Heart right ventricle (tissue), 16 donors: ENCODE results near the gene NSD1. TPM values are rescaled to one million over a fixed set of nuclear protein-coding genes. Genes with fewer than 3 reads are reported as not detected.

ENCODE experiments used
- ATAC-seq, 8 donors: fragments of 200-7000 bp; cut with Tn5 transposase; one replicate each; pipeline ENCODE4 v1.9.1; 2020; ENCODE audit warnings: mild to moderate bottlenecking in 8 of 8, moderate library complexity in 8 of 8, moderate number of reproducible peaks in 1 of 8
- DNase-seq, 2 donors: peaks; one replicate each; pipeline ENCODE4 v3.0.0-alpha.2; 2020
- H3K27ac ChIP-seq, 10 donors: fragments of 200-600 bp; sonication (generic) in 2 of 10; one replicate each; pipeline versions ENCODE4 v1.5.0 to v1.8.0; 2020 to 2022; ENCODE audit warnings: mild to moderate bottlenecking in 3 of 10
- H3K27me3 ChIP-seq, 7 donors: fragments of 200-600 bp; one replicate each; pipeline ENCODE4 v1.8.0; 2021 to 2022; ENCODE audit warnings: mild to moderate bottlenecking in 2 of 7
- H3K36me3 ChIP-seq, 9 donors: fragments of 200-600 bp; sonication (generic) in 1 of 9; one replicate each; pipeline versions ENCODE4 v1.5.0 to v1.8.0; 2020 to 2022; ENCODE audit warnings: mild to moderate bottlenecking in 2 of 9
- H3K4me1 ChIP-seq, 9 donors: fragments of 200-600 bp; sonication (generic) in 1 of 9; one replicate each; pipeline versions ENCODE4 v1.5.0 to v1.8.0; 2020 to 2022; ENCODE audit warnings: mild to moderate bottlenecking in 4 of 9
- H3K4me3 ChIP-seq, 10 donors: fragments of 200-600 bp; sonication (generic) in 2 of 10; one replicate each; pipeline versions ENCODE4 v1.5.0 to v1.8.0; 2020 to 2022; ENCODE audit warnings: mild to moderate bottlenecking in 7 of 10, moderate library complexity in 2 of 10
- H3K9me3 ChIP-seq, 11 donors: fragments of 200-600 bp in 10 of 11; sonication (generic) in 2 of 11; one replicate each; pipeline versions ENCODE4 v1.5.0 to v1.8.0; 2013 to 2022; ENCODE audit warnings: mild to moderate bottlenecking in 2 of 11, control low read depth in 1 of 11, moderate library complexity in 1 of 11
- WGBS, 2 donors: extraction: QIAGEN DNeasy Blood & Tissue Kit; methylation state at CpG; one replicate each; pipeline ENCODE4 v1.1.7; 2013; ENCODE audit warnings: inconsistent platforms in 1 of 2; 5-methylcytosine and 5-hydroxymethylcytosine counted together
- intact Hi-C, 10 donors: fragments of 100-400 bp; cut with DNase I; formaldehyde crosslinking; loops; one replicate each; pipeline versions ENCODE4 v1.11.1 to v1.14.2; 2022
- polyA plus RNA-seq, 2 donors: library from polyadenylated mRNA; stranded (reverse); fragments of 200-250 nt; gene quantifications; one replicate each; pipeline ENCODE4 v1.2.3, GENCODE V29; 2013
- total RNA-seq, 10 donors: library from RNA; stranded (reverse); fragmentation: NEBNext Ultra II Directional in 3 of 10; extraction: Animal tissue kit (Norgen Biotek cat#: 25700) in 3 of 10; gene quantifications; one replicate each; pipeline versions ENCODE4 v1.2.1 to v1.2.4, GENCODE V29; 2021 to 2023
- TF ChIP-seq, protein P1 (sequence below), 9 donors: fragments of 200-600 bp; sonication (generic) in 2 of 9; IDR thresholded peaks; one replicate each; pipeline versions ENCODE4 v1.5.0 to v1.8.0; 2021 to 2022; ENCODE audit warnings: antibody characterized with exemption in 9 of 9, mild to moderate bottlenecking in 5 of 9, moderate library complexity in 1 of 9
- donor health status: Arrhythmogenic right ventricular cardiomyopathy.
- donor health status: ischemic (EF 13 %, LVEDD 7.1; RV severe dilation, severe dysfunction).
- donor health status: healthy with polysubstance abuse.
- donor health status: DM: no; HTN: yes; CAD: no.
- donor health status: DM: no; HTN: no; CAD: no.
- donor health status: ischemic (EF 25% LVEDD 6.9; RV normal size, moderate dysfunction).
- donor health status: ischemic (EF 25% LVEDD 5.7; RV mildly dilated, moderate dysfunction).
- donor health status: healthy.
- donor health status: DM: yes; HTN: yes; CAD: no.
- donor health status: Ischemic cardiomyopathy.
- donor health status: ischemic (EF 35%, LVEDD 5.7; RV mildly dilated, moderate dysfunction).
- donor health status: nonischemic (EF 11% LVEDD 7.7; RV severe dilation, severe dysfunction).
- donor health status: DM: yes; HTN: yes; CAD: no.
- donor health status: PGD.
- donor health status: ischemic (EF 29% LVEDD 5.4; RV normal size, mild dysfunction).
- donor health status: nonischemic (EF 23%, LVEDD 6.1; RV moderate dilation, normal function).

The NSD1 gene
- total and polyA plus RNA-seq, 12 donors = 5.6 to 62.9 (median 47.1) TPM

DNA sequence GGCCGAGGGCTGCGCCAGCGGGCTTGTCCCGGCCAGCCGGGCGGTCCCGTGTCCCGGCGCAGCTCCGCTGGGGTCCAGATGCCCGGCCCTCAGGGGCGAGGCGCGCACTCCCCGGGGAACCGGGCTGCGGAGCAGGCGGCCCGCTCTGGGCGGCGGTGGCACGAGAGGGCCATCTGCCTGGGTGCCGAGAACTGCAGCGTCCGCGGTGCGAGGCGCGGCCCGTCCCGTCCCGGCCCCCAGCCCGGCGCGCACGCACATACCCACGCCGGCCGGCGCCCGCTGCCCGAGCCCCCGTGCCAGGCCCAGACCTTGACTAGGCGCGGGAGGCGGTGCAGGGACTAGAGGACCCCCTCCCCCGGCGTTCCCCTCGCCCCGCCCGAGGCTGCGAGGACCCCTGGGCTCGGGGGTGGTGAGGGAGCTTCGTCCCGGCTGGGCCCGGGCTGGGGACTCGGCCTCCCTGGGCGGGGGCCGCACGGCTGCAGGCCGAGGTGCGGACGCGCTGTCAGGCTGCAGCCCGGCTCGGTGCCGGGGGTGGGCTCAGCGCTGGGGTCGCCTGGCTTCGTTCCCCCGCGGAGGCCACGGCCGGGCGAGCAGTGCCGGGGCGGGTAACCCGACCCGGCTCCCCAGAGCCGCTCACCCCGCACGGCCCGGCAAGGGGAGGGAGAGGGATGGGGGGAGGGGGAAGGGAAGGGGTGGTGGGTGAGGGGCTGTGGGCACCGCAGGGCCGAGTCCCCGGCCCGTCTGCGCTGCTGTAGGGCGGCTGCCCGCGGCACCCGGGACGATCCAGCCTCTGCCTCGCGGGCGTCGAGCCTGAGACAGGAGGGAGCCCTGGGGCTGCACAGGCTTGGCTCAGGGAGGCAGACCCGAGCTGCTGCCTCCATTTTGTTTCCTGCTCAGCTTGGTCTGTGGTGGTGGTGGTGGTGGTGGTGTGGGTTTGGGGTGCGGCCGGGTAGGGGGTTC lies 1.2 kb upstream of the NSD1 start:
- peak; percentile 26 to 69 (median 36) for ATAC-seq
- peak overlapping the region in 9 of 10 donors; percentile 65 to 90 (median 74) for H3K4me3 ChIP-seq
- intact Hi-C loops = loop anchor here in 1 of 10 donors (5.0 kb wide), 1 partner anchor 220 kb away; the partner anchor contains the start of gene LMAN2
- DNase-seq = peak in 1 of 2 donors; percentile 39
- TF ChIP-seq, protein P1, sequence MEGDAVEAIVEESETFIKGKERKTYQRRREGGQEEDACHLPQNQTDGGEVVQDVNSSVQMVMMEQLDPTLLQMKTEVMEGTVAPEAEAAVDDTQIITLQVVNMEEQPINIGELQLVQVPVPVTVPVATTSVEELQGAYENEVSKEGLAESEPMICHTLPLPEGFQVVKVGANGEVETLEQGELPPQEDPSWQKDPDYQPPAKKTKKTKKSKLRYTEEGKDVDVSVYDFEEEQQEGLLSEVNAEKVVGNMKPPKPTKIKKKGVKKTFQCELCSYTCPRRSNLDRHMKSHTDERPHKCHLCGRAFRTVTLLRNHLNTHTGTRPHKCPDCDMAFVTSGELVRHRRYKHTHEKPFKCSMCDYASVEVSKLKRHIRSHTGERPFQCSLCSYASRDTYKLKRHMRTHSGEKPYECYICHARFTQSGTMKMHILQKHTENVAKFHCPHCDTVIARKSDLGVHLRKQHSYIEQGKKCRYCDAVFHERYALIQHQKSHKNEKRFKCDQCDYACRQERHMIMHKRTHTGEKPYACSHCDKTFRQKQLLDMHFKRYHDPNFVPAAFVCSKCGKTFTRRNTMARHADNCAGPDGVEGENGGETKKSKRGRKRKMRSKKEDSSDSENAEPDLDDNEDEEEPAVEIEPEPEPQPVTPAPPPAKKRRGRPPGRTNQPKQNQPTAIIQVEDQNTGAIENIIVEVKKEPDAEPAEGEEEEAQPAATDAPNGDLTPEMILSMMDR (IDR thresholded peaks at IDR 0.05) = no peak
- WGBS, 2 donors = 14 to 29% methylated on average over 68 to 100 of the region's 100 CpGs
- peaks cover 0 to 25% (median 11%) of the 10 kb centered on the region in 9 donors for H3K36me3 ChIP-seq
- H3K9me3 ChIP-seq = no peaks in the 10 kb centered on the region
- peak overlapping the region; percentile 85 to 98 (median 94) for H3K27ac ChIP-seq
- H3K27me3 ChIP-seq = no peaks in the 10 kb centered on the region
- H3K4me1 ChIP-seq = peaks cover 20 to 62% (median 37%) of the 10 kb centered on the region in 9 donors

DNA sequence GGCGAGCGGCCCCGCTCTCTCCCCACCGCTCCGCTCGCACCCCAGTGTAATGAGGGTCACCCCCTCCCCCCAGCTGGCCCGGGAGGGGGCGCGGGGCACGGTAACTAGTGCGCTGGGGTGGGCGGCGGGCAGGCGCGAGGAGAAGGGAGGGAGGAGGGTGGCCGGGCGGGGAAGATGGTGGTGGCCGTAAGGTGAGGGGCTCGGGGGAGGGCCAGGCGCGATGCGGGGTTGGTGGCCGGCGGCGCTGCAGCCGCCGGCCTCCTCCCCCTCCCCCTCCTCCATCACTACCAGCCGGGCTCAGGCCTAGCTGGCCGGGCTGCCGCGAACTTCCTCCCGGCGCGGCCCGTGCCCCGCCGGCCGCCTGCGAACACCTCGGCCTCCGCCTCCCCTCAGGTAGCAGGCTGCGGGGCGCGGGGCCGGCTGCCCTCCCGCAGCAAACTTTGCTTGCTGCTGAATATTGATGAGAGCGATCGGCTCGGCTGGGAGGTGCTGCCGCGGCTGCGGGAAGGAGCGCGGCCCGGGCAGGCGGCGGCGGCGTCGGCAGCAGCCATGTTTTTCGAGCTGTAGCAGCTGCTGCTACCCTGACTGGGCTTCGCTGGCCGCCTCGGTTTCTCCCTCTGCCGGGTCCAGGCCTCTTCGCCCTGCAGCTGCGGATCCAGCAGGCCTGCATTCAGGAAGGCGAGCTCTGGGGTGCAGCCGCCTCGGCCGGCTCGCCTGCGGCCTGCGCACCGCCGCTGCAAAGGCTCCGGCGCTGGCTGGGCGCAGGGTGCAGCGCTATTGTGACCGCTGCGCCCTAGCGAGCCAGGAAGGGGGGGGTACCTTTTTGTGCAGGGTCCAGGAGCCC lies 502 bp downstream of the NSD1 start:
- peak overlapping the region; percentile 85 to 98 (median 94) for H3K27ac ChIP-seq
- ATAC-seq (peak; percentile 40 to 66 (median 51)), DNase-seq (peak in 1 of 2 donors; percentile 58)
- peak overlapping the region; percentile 65 to 90 (median 74) for H3K4me3 ChIP-seq
- TF ChIP-seq, protein P1 (IDR thresholded peaks at IDR 0.05) = peak in 1 of 9 donors; percentile 2
- H3K9me3 ChIP-seq = no peaks in the 10 kb centered on the region
- H3K27me3 ChIP-seq = no peaks in the 10 kb centered on the region
- 1% methylated on average over 56 to 81 of the region's 83 CpGs for WGBS, 2 donors
- intact Hi-C loops = loop anchor here in 1 of 10 donors (5.0 kb wide), 1 partner anchor 218 kb away; the partner anchor contains the start of gene LMAN2
- peaks cover 20 to 62% (median 47%) of the 10 kb centered on the region in 9 donors for H3K4me1 ChIP-seq
- H3K36me3 ChIP-seq = peaks cover 0 to 42% (median 18%) of the 10 kb centered on the region in 9 donors

DNA sequence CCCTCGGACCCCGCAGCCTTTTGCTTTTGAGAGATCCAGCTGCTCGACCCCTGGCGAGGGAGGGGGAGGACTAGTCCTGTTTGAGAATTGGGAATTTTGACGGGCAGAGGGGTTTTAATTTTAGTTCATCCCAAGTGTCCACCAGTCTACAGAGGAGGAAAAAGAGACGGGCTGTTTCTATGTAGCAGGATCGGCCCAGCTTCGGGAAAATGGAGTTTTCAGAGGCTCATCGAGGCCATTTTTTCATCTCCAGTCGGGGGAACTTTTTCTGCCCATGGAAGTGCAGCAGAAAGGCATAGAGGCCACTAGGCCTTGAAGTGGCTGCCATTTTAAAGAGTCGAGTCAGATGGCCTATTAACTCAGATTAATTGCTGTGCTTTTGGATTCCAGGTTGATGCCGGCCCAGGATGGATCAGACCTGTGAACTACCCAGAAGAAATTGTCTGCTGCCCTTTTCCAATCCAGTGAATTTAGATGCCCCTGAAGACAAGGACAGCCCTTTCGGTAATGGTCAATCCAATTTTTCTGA lies 1.2 kb downstream of the NSD1 start:
- Histone ChIP-seq H3K27me3 (no peaks in the 10 kb centered on the region), H3K9me3 (no peaks in the 10 kb centered on the region), H3K4me1 (peaks cover 21 to 62% (median 53%) of the 10 kb centered on the region in 9 donors), H3K36me3 (peaks cover 0 to 48% (median 18%) of the 10 kb centered on the region in 9 donors), H3K4me3 (peak overlapping the region; percentile 65 to 90 (median 74)), H3K27ac (peak overlapping the region; percentile 85 to 98 (median 94))
- ATAC-seq (peak in 1 of 8 donors; percentile 1), DNase-seq (no peak)
- 12 to 15% methylated on average over 13 of the region's 13 CpGs for WGBS, 2 donors
- intact Hi-C loops = loop anchor here in 1 of 10 donors (5.0 kb wide), 1 partner anchor 218 kb away; the partner anchor contains the start of gene LMAN2
- TF ChIP-seq, protein P1 (IDR thresholded peaks at IDR 0.05) = no peak
